ENCODE results near the gene C6orf62.

- TF ChIP-seq POLR2AphosphoS5 (IDR thresholded peaks at IDR 0.05; ENCODE audit: low read depth, low read length), result peak; percentile 65; the same call in 1 of the 2 replicates
- TF ChIP-seq POLR2A (IDR thresholded peaks at IDR 0.05; ENCODE audit: low read depth, low read length), result peak; percentile 56; the same call in 1 of the 2 replicates
- no peak for TF ChIP-seq POU2F2 (IDR thresholded peaks at IDR 0.05; ENCODE audit: low read depth, low read length)
- TF ChIP-seq TAF1 (IDR thresholded peaks at IDR 0.05; ENCODE audit: low read depth, low read length), result no peak
Measured at GRCh38 chr6:24702720-24703282, 16.2 kb downstream of the C6orf62 start.

All from GM12891 (cell line).